Mononuclear cell (primary cell): ENCODE results near the gene EFCAB14. TPM values are rescaled to one million over a fixed set of nuclear protein-coding genes. Genes with fewer than 3 reads are reported as not detected.
"Not testable (repeated sequence)": the region's sequence is repeated elsewhere in the genome, so short reads cannot be mapped to it uniquely, and the experiment has no call there.

Source experiments
- H3K27me3 ChIP-seq: 2 replicates; pipeline ENCODE4 v1.6.0; 2011; ENCODE audit warnings: low read length, control low read depth; ENCODE audit not compliant: insufficient read depth
- H3K4me1 ChIP-seq: 2 replicates; pipeline ENCODE4 v1.5.1; 2011; ENCODE audit warnings: mild to moderate bottlenecking, low read length, control low read depth; ENCODE audit not compliant: insufficient read depth
- H3K4me3 ChIP-seq: 2 replicates; pipeline ENCODE4 v1.5.1; 2011; ENCODE audit warnings: mild to moderate bottlenecking, low read length, moderate library complexity
- H3K9me3 ChIP-seq: 2 replicates; pipeline ENCODE4 v1.5.1; 2011; ENCODE audit warnings: low read depth, mild to moderate bottlenecking, control low read depth, low read length
- total RNA-seq: library from RNA; depleted of rRNA; stranded (reverse); fragments of >200 nt; gene quantifications from one replicate; pipeline ENCODE4 v1.2.3, GENCODE V29; 2012

EFCAB14 gene
- total RNA-seq, 1 donor, result 76.0 TPM

GRCh38 chr1:46681333-46682034, 37.4 kb downstream of the EFCAB14 start:
- Histone ChIP-seq H3K4me3 (no peak overlapping the region), H3K9me3 (no peaks in the 10 kb centered on the region), H3K4me1 (peaks cover 5% of the 10 kb centered on the region), H3K27me3 (no peaks in the 10 kb centered on the region)

GRCh38 chr1:46679789-46680573, 38.9 kb downstream of the EFCAB14 start:
- Histone ChIP-seq H3K9me3 (no peaks in the 10 kb centered on the region), H3K27me3 (no peaks in the 10 kb centered on the region), H3K4me3 (no peak overlapping the region), H3K4me1 (peaks cover 9% of the 10 kb centered on the region)

GRCh38 chr1:46677339-46677738, 41.6 kb downstream of the EFCAB14 start:
- no peaks in the 10 kb centered on the region for H3K27me3 ChIP-seq
- H3K4me1 ChIP-seq, result peaks cover 9% of the 10 kb centered on the region
- H3K4me3 ChIP-seq, result no peak overlapping the region
- no peaks in the 10 kb centered on the region for H3K9me3 ChIP-seq

GRCh38 chr1:46676531-46676930, 42.4 kb downstream of the EFCAB14 start:
- Histone ChIP-seq H3K9me3 (no peaks in the 10 kb centered on the region), H3K4me1 (peaks cover 9% of the 10 kb centered on the region), H3K27me3 (no peaks in the 10 kb centered on the region), H3K4me3 (no peak overlapping the region)

GRCh38 chr1:46675549-46676314, 43.2 kb downstream of the EFCAB14 start:
- H3K4me3 ChIP-seq, result no peak overlapping the region

GRCh38 chr1:46673749-46674182, 45.1 kb downstream of the EFCAB14 start:
- no peaks in the 10 kb centered on the region for H3K27me3 ChIP-seq
- H3K4me1 ChIP-seq, result peaks cover 9% of the 10 kb centered on the region
- H3K9me3 ChIP-seq, result no peaks in the 10 kb centered on the region
- H3K4me3 ChIP-seq, result no peak overlapping the region

More at GRCh38 chr1:46675549-46676314, 43.2 kb downstream of the EFCAB14 start:
- H3K4me1 ChIP-seq, result peaks cover 9% of the 10 kb centered on the region
- no peaks in the 10 kb centered on the region for H3K27me3 ChIP-seq
- H3K9me3 ChIP-seq, result no peaks in the 10 kb centered on the region

GRCh38 chr1:46672696-46673095, 46.2 kb downstream of the EFCAB14 start:
- no peaks in the 10 kb centered on the region for H3K9me3 ChIP-seq
- H3K4me3 ChIP-seq, result no peak overlapping the region
- peaks cover 13% of the 10 kb centered on the region for H3K4me1 ChIP-seq
- no peaks in the 10 kb centered on the region for H3K27me3 ChIP-seq

GRCh38 chr1:46671554-46671953, 47.4 kb downstream of the EFCAB14 start, which contains the start of gene TEX38:
Gene TEX38, plus strand, starts transcription at chr1:46671854. Its CDS starts 81 bp downstream, at chr1:46671935.
- Histone ChIP-seq H3K27me3 (no peaks in the 10 kb centered on the region), H3K4me3 (no peak within 1 kb of the TSS), H3K9me3 (no peaks in the 10 kb centered on the region), H3K4me1 (peaks cover 17% of the 10 kb centered on the region)

- H3K9me3 ChIP-seq, result no peaks in the 10 kb centered on the region
- H3K4me1 ChIP-seq, result peaks cover 13% of the 10 kb centered on the region
- H3K4me3 ChIP-seq, result no peak overlapping the region
- H3K27me3 ChIP-seq, result no peaks in the 10 kb centered on the region
These were observed 48.8 kb downstream of the EFCAB14 start for GRCh38 chr1:46670134-46670533.

GRCh38 chr1:46667782-46668760, 50.8 kb downstream of the EFCAB14 start, which contains the start of gene ATPAF1:
Gene ATPAF1, minus strand, starts transcription at chr1:46668364. Its CDS starts 42 bp downstream, at chr1:46668322.
- Histone ChIP-seq H3K4me3 (peak within 1 kb of the TSS; percentile 66), H3K9me3 (no peaks in the 10 kb centered on the region), H3K4me1 (peaks cover 13% of the 10 kb centered on the region), H3K27me3 (no peaks in the 10 kb centered on the region)

- Histone ChIP-seq H3K27me3 (no peaks in the 10 kb centered on the region), H3K4me1 (peaks cover 13% of the 10 kb centered on the region), H3K4me3 (no peak overlapping the region), H3K9me3 (no peaks in the 10 kb centered on the region)
These were observed 52.9 kb downstream of the EFCAB14 start for GRCh38 chr1:46665983-46666382.

- H3K4me1 ChIP-seq, result peaks cover 10% of the 10 kb centered on the region
- not testable (repeated sequence) for H3K27me3 ChIP-seq, H3K4me3 ChIP-seq, H3K9me3 ChIP-seq
These were observed 56.0 kb downstream of the EFCAB14 start for GRCh38 chr1:46662919-46663318.

- not testable (repeated sequence) for H3K27me3 ChIP-seq, H3K4me3 ChIP-seq, H3K4me1 ChIP-seq, H3K9me3 ChIP-seq
These were observed 58.8 kb downstream of the EFCAB14 start for GRCh38 chr1:46660116-46660515.

GRCh38 chr1:46659307-46659870, 59.5 kb downstream of the EFCAB14 start:
- Histone ChIP-seq H3K27me3 (no peaks in the 10 kb centered on the region), H3K9me3 (no peaks in the 10 kb centered on the region)

More at GRCh38 chr1:46659307-46659870, 59.5 kb downstream of the EFCAB14 start:
- H3K4me3 ChIP-seq, result no peak overlapping the region
- no peaks in the 10 kb centered on the region for H3K4me1 ChIP-seq
